GM12878 (cell line): Measurements from ENCODE around the gene MTHFR. TPM values are rescaled to one million over a fixed set of nuclear protein-coding genes. Genes with fewer than 3 reads are reported as not detected.

Experiments used
- ATAC-seq: fragments of 200-7000 bp; cut with Tn5 transposase; 3 replicates; pipeline ENCODE4 v1.9.1; 2020; ENCODE audit warnings: mild to moderate bottlenecking, moderate library complexity
- BruUV-seq: library from RNA; stranded (reverse); fragments of 400-500 nt; replicated peaks from 2 replicates; lab custom pipeline; 2021; lab: Mats Ljungman, UMichigan
- CTCF ChIA-PET: fragments of 300-600 bp; sonication (Branson Sonifier 250); formaldehyde crosslinking; extraction: SDS; loops from one replicate; lab custom pipeline; 2021; ENCODE audit warnings: inconsistent platforms; lab: Yijun Ruan, JAX
- POLR2A ChIA-PET: fragments of 350-600 bp; formaldehyde crosslinking; extraction: SDS; loops from one replicate; lab custom pipeline; 2021; ENCODE audit warnings: inconsistent platforms; lab: Charles Lee
- RAD21 ChIA-PET: fragments of 300-600 bp; sonication (Branson Sonifier 250); formaldehyde crosslinking; loops from one replicate; lab custom pipeline; 2023; ENCODE audit warnings: antibody characterized with exemption; ENCODE audit not compliant: unreplicated experiment; lab: Charles Lee
- SMC1A ChIA-PET: fragments of 300-600 bp; sonication (Branson Sonifier 250); formaldehyde crosslinking; loops from one replicate; lab custom pipeline; 2023; ENCODE audit not compliant: unreplicated experiment, uncharacterized antibody; lab: Charles Lee
- DNase-seq: peaks from one replicate; pipeline ENCODE4 v3.0.0-alpha.2; 2011; ENCODE audit warnings: low read depth, low spot score
- FAIRE-seq: peaks from 3 replicates; lab custom pipeline; 2011; peaks lifted over from hg19 to GRCh38; lab: Jason Lieb, UNC
- H2AFZ ChIP-seq: 2 replicates; pipeline ENCODE4 v1.6.0; 2011; ENCODE audit warnings: low read depth, low read length, control low read depth; ENCODE audit not compliant: control insufficient read depth
- H3K27ac ChIP-seq: 2 replicates; pipeline ENCODE4 v1.5.1; 2011; ENCODE audit warnings: control low read depth; ENCODE audit not compliant: control insufficient read depth, insufficient read depth
- H3K27me3 ChIP-seq, 2 experiments: replicated peaks in 1 of 2; 2 replicates each; pipeline versions ENCODE4 v1.6.0 to v1.6.1; 2011; ENCODE audit warnings: low read length in 1 of 2; ENCODE audit not compliant: control insufficient read depth in 2 of 2, insufficient read depth in 2 of 2
- H3K36me3 ChIP-seq, 2 experiments: 2 replicates each; pipeline ENCODE4 v1.5.1; 2011; ENCODE audit warnings: low read length in 1 of 2; ENCODE audit not compliant: control insufficient read depth in 2 of 2, insufficient read depth in 2 of 2
- H3K4me1 ChIP-seq: 2 replicates; pipeline ENCODE4 v1.6.1; 2011; ENCODE audit warnings: mild to moderate bottlenecking, low read length, moderate library complexity, mixed read lengths; ENCODE audit not compliant: control insufficient read depth, insufficient read depth
- H3K4me2 ChIP-seq: 2 replicates; pipeline ENCODE4 v1.6.0; 2011; ENCODE audit warnings: control low read depth; ENCODE audit not compliant: control insufficient read depth, insufficient read depth
- H3K4me3 ChIP-seq: fragments of 200-600 bp; sonication (generic); 2 replicates; pipeline ENCODE4 v1.5.1; 2016
- H3K79me2 ChIP-seq: 2 replicates; pipeline ENCODE4 v1.6.0; 2011; ENCODE audit warnings: low read length; ENCODE audit not compliant: control insufficient read depth, insufficient read depth
- H3K9ac ChIP-seq: 2 replicates; pipeline ENCODE4 v1.8.0; 2011; ENCODE audit warnings: low read length, control low read depth, mixed read lengths; ENCODE audit not compliant: control insufficient read depth, insufficient read depth
- H3K9me3 ChIP-seq: replicated peaks from 3 replicates; pipeline ENCODE4 v1.5.1; 2011; ENCODE audit warnings: mild to moderate bottlenecking, low read length; ENCODE audit not compliant: control insufficient read depth, insufficient read depth
- H4K20me1 ChIP-seq: 2 replicates; pipeline ENCODE4 v1.6.0; 2011; ENCODE audit not compliant: control insufficient read depth, insufficient read depth
- CBFB ChIP-seq: IDR thresholded peaks from 2 replicates; pipeline ENCODE4 v1.6.1; 2016; ENCODE audit warnings: antibody characterized with exemption, low read depth
- KLF5 ChIP-seq: fragments of 450-650 bp; IDR thresholded peaks from 2 replicates; pipeline ENCODE4 v1.6.1; 2014; ENCODE audit warnings: mild to moderate bottlenecking; ENCODE audit not compliant: partially characterized antibody
- PRDM15 ChIP-seq: fragments of 450-650 bp; formaldehyde crosslinking; IDR thresholded peaks from 2 replicates; pipeline ENCODE4 v1.4.0; 2020; ENCODE audit warnings: mild to moderate bottlenecking, moderate library complexity
- RUNX3 ChIP-seq: IDR thresholded peaks from 2 replicates; pipeline ENCODE4 v1.6.1; 2012; ENCODE audit warnings: low read length, inconsistent platforms
- SUPT20H ChIP-seq: IDR thresholded peaks from 2 replicates; pipeline ENCODE4 v1.6.1; 2011; ENCODE audit warnings: low read depth, mild to moderate bottlenecking, low read length, moderate library complexity, borderline replicate concordance; ENCODE audit not compliant: control insufficient read depth
- ZSCAN29 ChIP-seq: fragments of 450-650 bp; IDR thresholded peaks from 2 replicates; pipeline ENCODE4 v1.6.1; 2017; ENCODE audit warnings: mild to moderate bottlenecking, moderate library complexity
- WGBS: methylation state at CpG from one replicate; pipeline ENCODE4 v1.1.6; 2016; ENCODE audit warnings: low lambda C conversion rate; ENCODE audit not compliant: insufficient replicate concordance, insufficient coverage; ENCODE audit errors: missing lambda C conversion rate; 5-methylcytosine and 5-hydroxymethylcytosine counted together
- in situ Hi-C: fragments of 300-500 bp; cut with MboI; formaldehyde crosslinking; loops from 9 replicates; pipeline ENCODE4 v1.14.3; 2018; ENCODE audit warnings: mixed read lengths
- intact Hi-C: fragments of 100-400 bp; cut with micrococcal nuclease; formaldehyde crosslinking; loops from one replicate; pipeline ENCODE4 v1.14.2; 2022; ENCODE audit not compliant: unreplicated experiment
- polyA plus RNA-seq, 11 experiments: library from polyadenylated mRNA; depleted of rRNA in 4 of 11; unstranded in 6 of 11; stranded (reverse) in 5 of 11; fragments of >200 nt; fragmentation: Nextera tagmentation in 4 of 11; fragmentation: Illumina TruSeq in 1 of 11; extraction: Ambion mirVana in 4 of 11; extraction: Trizol in 1 of 11; gene quantifications; 1 replicate in 1 of 11; 2 replicates in 10 of 11; pipeline versions ENCODE4 v1.2.1 to v1.2.3, GENCODE V29; 2011 to 2016; ENCODE audit warnings: inconsistent platforms in 2 of 11, missing spikeins in 2 of 11, low read depth in 1 of 11
- total RNA-seq, 4 experiments: library from RNA; depleted of rRNA in 3 of 4; stranded (reverse); fragments of >200 nt in 3 of 4; fragmentation: Illumina TruSeq in 1 of 4; extraction: Trizol in 1 of 4; gene quantifications; 2 replicates each; pipeline versions ENCODE4 v1.2.1 to v1.2.3, GENCODE V29; 2013 to 2021
- TF ChIP-seq, protein P1 (sequence below): fragments of 450-650 bp; IDR thresholded peaks from 2 replicates; pipeline ENCODE4 v1.6.1; 2017; ENCODE audit warnings: mild to moderate bottlenecking, low read depth, inconsistent platforms; ENCODE audit not compliant: poor library complexity, severe bottlenecking
- TF ChIP-seq, protein P2 (sequence below): fragments of 450-650 bp; formaldehyde crosslinking; IDR thresholded peaks from 2 replicates; pipeline ENCODE4 v1.5.0; 2022; ENCODE audit warnings: mild to moderate bottlenecking, missing genetic modification characterization

Gene MTHFR
- total and polyA plus RNA-seq, 10 of the 15 experiments (the other 5 are each of a cell fraction or from before 2014, with no cell fraction given): 1.0 to 16.8 (median 9.4) TPM

GRCh38 chr1:11817192-11817591 lies 11.4 kb upstream of the MTHFR start:
- 98% methylated on average over 12 of the region's 12 CpGs for WGBS

DNA sequence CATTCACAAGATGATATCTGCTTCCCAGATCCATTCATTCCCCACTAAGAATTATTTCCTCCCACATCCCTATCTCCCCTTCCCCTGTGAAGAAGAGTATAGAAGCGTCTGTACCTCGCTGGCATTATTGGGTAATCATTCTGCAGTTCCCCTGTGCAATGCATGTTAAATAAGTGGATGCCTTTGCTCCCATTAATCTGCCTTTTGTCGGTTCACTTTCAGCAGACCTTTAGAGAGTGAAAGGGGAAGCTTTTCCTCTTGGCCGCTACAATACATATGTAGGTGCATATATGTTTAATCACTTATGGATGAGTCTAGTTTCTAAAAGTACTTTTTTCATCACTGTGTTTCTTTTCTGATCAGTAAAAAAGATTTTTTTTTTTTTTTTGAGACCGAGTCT lies 7.3 kb upstream of the MTHFR start:
- Histone ChIP-seq H3K9ac (no peak overlapping the region), H3K4me1 (peaks cover 18% of the 10 kb centered on the region), H3K4me2 (no peak overlapping the region), H3K27ac (no peak overlapping the region), H4K20me1 (no peaks in the 10 kb centered on the region), H3K9me3 (no peaks in the 10 kb centered on the region), H3K36me3 (peaks cover 8 to 33% of the 10 kb centered on the region in 2 experiments), H3K79me2 (peaks cover 17% of the 10 kb centered on the region), H2AFZ (no peak overlapping the region), H3K4me3 (no peak overlapping the region), H3K27me3 (no peaks in the 10 kb centered on the region)
- WGBS: 89% methylated on average over 4 of the region's 5 CpGs
- FAIRE-seq: no peak
- DNase-seq: no peak
- CTCF ChIA-PET: no interaction called here
- BruUV-seq: no TSS peak
- POLR2A ChIA-PET: no interaction called here
- SMC1A ChIA-PET: interaction anchor here (0.8 kb wide), 1 partner anchor 163 kb away, joined by 4 read pairs; no protein-coding TSS in a partner anchor
- no peak for ATAC-seq
- in situ Hi-C loops: no loop called here
- intact Hi-C loops: no loop called here
- RAD21 ChIA-PET: no interaction called here
- TF ChIP-seq, protein P1, sequence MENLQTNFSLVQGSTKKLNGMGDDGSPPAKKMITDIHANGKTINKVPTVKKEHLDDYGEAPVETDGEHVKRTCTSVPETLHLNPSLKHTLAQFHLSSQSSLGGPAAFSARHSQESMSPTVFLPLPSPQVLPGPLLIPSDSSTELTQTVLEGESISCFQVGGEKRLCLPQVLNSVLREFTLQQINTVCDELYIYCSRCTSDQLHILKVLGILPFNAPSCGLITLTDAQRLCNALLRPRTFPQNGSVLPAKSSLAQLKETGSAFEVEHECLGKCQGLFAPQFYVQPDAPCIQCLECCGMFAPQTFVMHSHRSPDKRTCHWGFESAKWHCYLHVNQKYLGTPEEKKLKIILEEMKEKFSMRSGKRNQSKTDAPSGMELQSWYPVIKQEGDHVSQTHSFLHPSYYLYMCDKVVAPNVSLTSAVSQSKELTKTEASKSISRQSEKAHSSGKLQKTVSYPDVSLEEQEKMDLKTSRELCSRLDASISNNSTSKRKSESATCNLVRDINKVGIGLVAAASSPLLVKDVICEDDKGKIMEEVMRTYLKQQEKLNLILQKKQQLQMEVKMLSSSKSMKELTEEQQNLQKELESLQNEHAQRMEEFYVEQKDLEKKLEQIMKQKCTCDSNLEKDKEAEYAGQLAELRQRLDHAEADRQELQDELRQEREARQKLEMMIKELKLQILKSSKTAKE: no peak
- TF ChIP-seq, protein P2, sequence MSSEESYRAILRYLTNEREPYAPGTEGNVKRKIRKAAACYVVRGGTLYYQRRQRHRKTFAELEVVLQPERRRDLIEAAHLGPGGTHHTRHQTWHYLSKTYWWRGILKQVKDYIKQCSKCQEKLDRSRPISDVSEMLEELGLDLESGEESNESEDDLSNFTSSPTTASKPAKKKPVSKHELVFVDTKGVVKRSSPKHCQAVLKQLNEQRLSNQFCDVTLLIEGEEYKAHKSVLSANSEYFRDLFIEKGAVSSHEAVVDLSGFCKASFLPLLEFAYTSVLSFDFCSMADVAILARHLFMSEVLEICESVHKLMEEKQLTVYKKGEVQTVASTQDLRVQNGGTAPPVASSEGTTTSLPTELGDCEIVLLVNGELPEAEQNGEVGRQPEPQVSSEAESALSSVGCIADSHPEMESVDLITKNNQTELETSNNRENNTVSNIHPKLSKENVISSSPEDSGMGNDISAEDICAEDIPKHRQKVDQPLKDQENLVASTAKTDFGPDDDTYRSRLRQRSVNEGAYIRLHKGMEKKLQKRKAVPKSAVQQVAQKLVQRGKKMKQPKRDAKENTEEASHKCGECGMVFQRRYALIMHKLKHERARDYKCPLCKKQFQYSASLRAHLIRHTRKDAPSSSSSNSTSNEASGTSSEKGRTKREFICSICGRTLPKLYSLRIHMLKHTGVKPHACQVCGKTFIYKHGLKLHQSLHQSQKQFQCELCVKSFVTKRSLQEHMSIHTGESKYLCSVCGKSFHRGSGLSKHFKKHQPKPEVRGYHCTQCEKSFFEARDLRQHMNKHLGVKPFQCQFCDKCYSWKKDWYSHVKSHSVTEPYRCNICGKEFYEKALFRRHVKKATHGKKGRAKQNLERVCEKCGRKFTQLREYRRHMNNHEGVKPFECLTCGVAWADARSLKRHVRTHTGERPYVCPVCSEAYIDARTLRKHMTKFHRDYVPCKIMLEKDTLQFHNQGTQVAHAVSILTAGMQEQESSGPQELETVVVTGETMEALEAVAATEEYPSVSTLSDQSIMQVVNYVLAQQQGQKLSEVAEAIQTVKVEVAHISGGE (CRISPR knock-in tag): no peak
- TF ChIP-seq ZSCAN29 (no peak), RUNX3 (no peak), SUPT20H (no peak), PRDM15 (no peak)

More at GRCh38 chr1:11817192-11817591, 11.4 kb upstream of the MTHFR start:
- TF ChIP-seq KLF5 (no peak), CBFB (no peak)
- peaks cover 7 to 27% of the 10 kb centered on the region in 2 experiments for H3K36me3 ChIP-seq
- no peak overlapping the region for H3K27ac ChIP-seq
- SMC1A ChIA-PET: no interaction called here
- DNase-seq (no peak), FAIRE-seq (no peak), ATAC-seq (no peak)
- CTCF ChIA-PET: no interaction called here
- no peak overlapping the region for H3K4me2 ChIP-seq
- peaks cover 15% of the 10 kb centered on the region for H3K4me1 ChIP-seq
- in situ Hi-C loops: no loop called here
- no TSS peak for BruUV-seq
- H3K9ac ChIP-seq: no peak overlapping the region
- H3K9me3 ChIP-seq: no peaks in the 10 kb centered on the region
- H3K79me2 ChIP-seq: peaks cover 6% of the 10 kb centered on the region
- intact Hi-C loops: no loop called here
- H3K4me3 ChIP-seq: no peak overlapping the region
- RAD21 ChIA-PET: no interaction called here
- POLR2A ChIA-PET: interaction anchor here (0.5 kb wide), 1 partner anchor 92 kb away, joined by 3 read pairs; no protein-coding TSS in a partner anchor
- H3K27me3 ChIP-seq: no peaks in the 10 kb centered on the region
- no peaks in the 10 kb centered on the region for H4K20me1 ChIP-seq
- no peak overlapping the region for H2AFZ ChIP-seq
